Ascending aorta (tissue), 2 donors: ENCODE results near the gene MAML2. TPM values are rescaled to one million over a fixed set of nuclear protein-coding genes. Genes with fewer than 3 reads are reported as not detected.

Source experiments
- DNase-seq, 2 donors: peaks; one replicate each; pipeline ENCODE4 v3.0.0-alpha.2; 2019; ENCODE audit warnings: low spot score in 2 of 2
- H3K27ac ChIP-seq, 2 donors: fragments of 200-600 bp; sonication (generic); one replicate each; pipeline ENCODE4 v1.5.1; 2016 to 2017; ENCODE audit warnings: mild to moderate bottlenecking in 1 of 2
- H3K27me3 ChIP-seq: fragments of 200-600 bp; sonication (generic); one replicate; pipeline ENCODE4 v1.5.1; 2017
- H3K36me3 ChIP-seq, 2 donors: fragments of 200-600 bp; sonication (generic); one replicate each; pipeline ENCODE4 v1.5.1; 2016
- H3K4me1 ChIP-seq, 2 donors: fragments of 200-600 bp; sonication (generic); one replicate each; pipeline ENCODE4 v1.5.1; 2016 to 2017; ENCODE audit warnings: mild to moderate bottlenecking in 1 of 2
- H3K4me3 ChIP-seq, 2 donors: fragments of 200-600 bp; sonication (generic); one replicate each; pipeline ENCODE4 v1.5.1; 2016 to 2017; ENCODE audit warnings: mild to moderate bottlenecking in 1 of 2
- H3K9me3 ChIP-seq, 2 donors: fragments of 200-600 bp; sonication (generic); one replicate each; pipeline ENCODE4 v1.5.1; 2016
- intact Hi-C: fragments of 100-400 bp; cut with DNase I; formaldehyde crosslinking; loops from one replicate; pipeline ENCODE4 v1.15.1; 2023
- total RNA-seq: library from RNA; depleted of rRNA; stranded (reverse); fragments of >200 nt; gene quantifications from one replicate; pipeline ENCODE4 v1.1.0, GENCODE V29; 2016
- TF ChIP-seq, protein P1 (sequence below), 3 experiments: fragments of 200-600 bp in 2 of 3; fragments of 450-650 bp in 1 of 3; sonication (generic) in 2 of 3; IDR thresholded peaks; one replicate each; pipeline ENCODE4 v1.5.1; 2016 to 2019; ENCODE audit warnings: antibody characterized with exemption in 3 of 3, mild to moderate bottlenecking in 1 of 3, moderate library complexity in 1 of 3

MAML2 gene
- total RNA-seq, 1 donor from 2014 or later = 13.2 TPM

DNA sequence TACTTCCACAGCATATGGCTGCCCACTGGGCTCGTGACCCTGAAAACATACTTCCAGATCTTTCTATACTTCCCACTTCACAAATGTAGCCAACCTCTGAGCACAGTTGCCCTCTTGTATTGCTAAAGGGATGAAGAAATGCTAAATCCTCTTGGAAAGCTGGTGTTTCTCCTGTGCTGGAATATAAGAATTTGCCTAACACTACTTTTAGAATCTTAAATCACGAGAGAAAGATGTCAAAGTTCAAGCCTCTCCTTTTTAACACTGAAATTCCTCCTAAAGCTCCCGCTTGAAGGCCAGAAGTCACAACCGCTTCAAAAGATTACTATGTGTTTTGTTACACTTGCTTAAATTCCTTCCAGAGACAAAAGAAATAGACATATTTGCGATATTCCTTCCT lies 21.9 kb downstream of the MAML2 start:
- DNase-seq = no peak
- no peak overlapping the region for H3K4me3 ChIP-seq
- H3K36me3 ChIP-seq = no peaks in the 10 kb centered on the region
- intact Hi-C loops = loop anchor here (5.0 kb wide), 1 partner anchor 149 kb away; no protein-coding TSS in a partner anchor
- TF ChIP-seq, protein P1, sequence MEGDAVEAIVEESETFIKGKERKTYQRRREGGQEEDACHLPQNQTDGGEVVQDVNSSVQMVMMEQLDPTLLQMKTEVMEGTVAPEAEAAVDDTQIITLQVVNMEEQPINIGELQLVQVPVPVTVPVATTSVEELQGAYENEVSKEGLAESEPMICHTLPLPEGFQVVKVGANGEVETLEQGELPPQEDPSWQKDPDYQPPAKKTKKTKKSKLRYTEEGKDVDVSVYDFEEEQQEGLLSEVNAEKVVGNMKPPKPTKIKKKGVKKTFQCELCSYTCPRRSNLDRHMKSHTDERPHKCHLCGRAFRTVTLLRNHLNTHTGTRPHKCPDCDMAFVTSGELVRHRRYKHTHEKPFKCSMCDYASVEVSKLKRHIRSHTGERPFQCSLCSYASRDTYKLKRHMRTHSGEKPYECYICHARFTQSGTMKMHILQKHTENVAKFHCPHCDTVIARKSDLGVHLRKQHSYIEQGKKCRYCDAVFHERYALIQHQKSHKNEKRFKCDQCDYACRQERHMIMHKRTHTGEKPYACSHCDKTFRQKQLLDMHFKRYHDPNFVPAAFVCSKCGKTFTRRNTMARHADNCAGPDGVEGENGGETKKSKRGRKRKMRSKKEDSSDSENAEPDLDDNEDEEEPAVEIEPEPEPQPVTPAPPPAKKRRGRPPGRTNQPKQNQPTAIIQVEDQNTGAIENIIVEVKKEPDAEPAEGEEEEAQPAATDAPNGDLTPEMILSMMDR (IDR thresholded peaks at IDR 0.05) = no peak
- no peaks in the 10 kb centered on the region for H3K9me3 ChIP-seq
- H3K27ac ChIP-seq = no peak overlapping the region
- H3K27me3 ChIP-seq = no peaks in the 10 kb centered on the region
- H3K4me1 ChIP-seq = peaks cover 3 to 36% of the 10 kb centered on the region in 2 donors

DNA sequence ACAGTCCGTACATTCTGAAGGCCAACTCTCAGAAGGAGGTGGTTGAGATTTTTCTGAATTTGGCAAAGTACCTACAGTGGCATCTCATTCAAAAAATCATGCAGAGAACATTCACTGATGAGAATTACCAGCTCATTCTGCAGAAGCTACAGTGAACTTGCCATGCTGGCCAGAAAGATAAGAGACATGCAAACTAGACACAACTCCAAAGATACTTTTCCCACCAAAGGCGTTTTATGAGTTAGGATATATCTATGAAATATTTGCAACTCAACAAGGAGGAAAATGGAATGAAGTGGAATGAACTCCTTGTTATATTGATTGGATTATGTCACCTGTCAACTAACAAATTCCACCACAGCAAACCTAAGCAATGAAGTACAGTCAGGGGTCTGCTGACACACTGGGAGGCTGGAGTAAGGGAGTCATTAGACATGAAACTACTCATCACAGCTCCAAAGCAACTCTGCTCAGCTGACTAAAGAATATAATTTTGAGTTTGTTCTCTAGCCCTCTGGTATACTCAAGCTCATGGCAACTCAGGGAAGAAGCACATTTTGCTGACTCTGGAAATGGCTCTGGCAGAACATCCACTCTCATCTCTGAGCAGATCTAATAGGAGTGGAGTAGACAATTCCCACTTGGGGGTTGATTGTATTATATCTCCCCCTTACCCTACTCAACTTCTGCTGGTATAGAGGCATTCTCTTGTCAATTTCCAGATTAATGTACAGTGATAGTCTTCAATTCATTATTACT lies 22.9 kb downstream of the MAML2 start:
- H3K9me3 ChIP-seq = no peaks in the 10 kb centered on the region
- no peaks in the 10 kb centered on the region for H3K27me3 ChIP-seq
- H3K4me1 ChIP-seq = peaks cover 3 to 34% of the 10 kb centered on the region in 2 donors
- TF ChIP-seq, protein P1 (IDR thresholded peaks at IDR 0.05) = no peak
- intact Hi-C loops = loop anchor here (5.0 kb wide), 1 partner anchor 148 kb away; no protein-coding TSS in a partner anchor
- H3K27ac ChIP-seq = no peak overlapping the region
- H3K4me3 ChIP-seq = no peak overlapping the region
- no peak for DNase-seq
- H3K36me3 ChIP-seq = no peaks in the 10 kb centered on the region

DNA sequence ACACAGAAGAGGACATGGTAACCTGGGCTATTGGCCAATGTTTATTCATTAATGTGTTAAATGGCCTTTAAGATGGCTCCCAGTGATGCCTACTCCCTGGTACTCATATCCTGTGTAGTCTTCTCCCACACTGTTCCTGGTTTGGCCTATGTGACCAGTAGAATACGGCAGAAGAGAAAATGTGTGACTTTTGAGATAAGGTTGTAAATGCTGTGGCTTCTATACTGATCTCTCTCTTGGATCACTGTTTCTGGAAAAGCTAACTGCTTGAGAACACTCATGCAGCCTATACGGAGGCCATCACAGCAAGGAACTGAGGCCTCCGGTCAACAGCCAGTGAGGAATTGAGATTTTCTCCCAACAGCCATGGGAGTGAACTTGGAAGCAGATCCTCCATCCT lies 24.1 kb downstream of the MAML2 start:
- H3K4me1 ChIP-seq = peaks cover 9 to 42% of the 10 kb centered on the region in 2 donors
- intact Hi-C loops = no loop called here
- no peak overlapping the region for H3K4me3 ChIP-seq
- TF ChIP-seq, protein P1 (IDR thresholded peaks at IDR 0.05) = no peak
- H3K36me3 ChIP-seq = no peaks in the 10 kb centered on the region
- H3K27me3 ChIP-seq = no peaks in the 10 kb centered on the region
- H3K27ac ChIP-seq = no peak overlapping the region
- no peaks in the 10 kb centered on the region for H3K9me3 ChIP-seq
- no peak for DNase-seq

DNA sequence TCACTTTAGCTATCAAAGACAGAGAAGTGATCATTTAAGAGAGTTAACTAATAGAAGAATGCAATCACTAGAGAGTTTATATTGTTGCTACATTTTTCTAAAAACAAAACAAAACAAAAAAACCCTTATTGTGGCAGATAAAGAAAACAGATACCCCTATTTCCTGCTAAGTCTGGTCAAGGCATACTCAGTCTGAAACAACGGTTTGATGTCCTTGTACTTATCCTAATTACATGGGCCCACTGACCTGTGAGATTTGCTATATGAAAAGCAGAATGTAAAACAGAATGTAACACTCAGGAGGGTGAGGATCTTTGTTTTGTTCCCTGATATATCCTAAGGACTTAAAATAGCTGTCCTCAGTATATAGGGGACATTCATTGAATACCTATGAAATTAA lies 24.6 kb downstream of the MAML2 start:
- Histone ChIP-seq H3K4me3 (no peak overlapping the region), H3K36me3 (no peaks in the 10 kb centered on the region), H3K27me3 (no peaks in the 10 kb centered on the region), H3K27ac (no peak overlapping the region), H3K4me1 (peaks cover 9 to 45% of the 10 kb centered on the region in 2 donors), H3K9me3 (no peaks in the 10 kb centered on the region)
- DNase-seq = no peak
- intact Hi-C loops = no loop called here
- TF ChIP-seq, protein P1 (IDR thresholded peaks at IDR 0.05) = no peak

DNA sequence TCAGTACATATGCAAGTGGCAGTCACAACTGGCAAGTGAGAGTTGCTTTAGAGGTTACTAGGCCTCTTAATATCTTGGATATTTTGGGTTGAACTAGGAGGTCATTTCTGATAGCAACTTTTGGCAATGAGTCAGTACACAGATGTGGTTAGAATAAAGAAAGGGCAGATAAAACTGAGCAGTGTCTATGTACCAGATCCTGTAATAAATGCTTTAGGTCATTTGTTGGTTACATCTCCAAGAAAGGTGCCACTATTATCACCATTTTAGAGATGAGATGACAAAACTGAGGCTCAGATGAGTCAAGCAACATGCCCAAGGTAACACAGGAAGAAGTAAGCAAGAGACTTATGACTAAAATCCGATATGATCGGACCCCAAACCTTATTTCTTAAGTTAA lies 25.0 kb downstream of the MAML2 start:
- Histone ChIP-seq H3K9me3 (no peaks in the 10 kb centered on the region), H3K36me3 (no peaks in the 10 kb centered on the region), H3K27ac (peak overlapping the region in 1 of 2 donors; percentile 29), H3K4me1 (peaks cover 9 to 46% of the 10 kb centered on the region in 2 donors), H3K27me3 (no peaks in the 10 kb centered on the region), H3K4me3 (no peak overlapping the region)
- TF ChIP-seq, protein P1 (IDR thresholded peaks at IDR 0.05) = no peak
- intact Hi-C loops = no loop called here
- no peak for DNase-seq
